Measurements from ENCODE around the gene DNAH8. TPM values are rescaled to one million over a fixed set of nuclear protein-coding genes. Genes with fewer than 3 reads are reported as not detected.
"Not testable (repeated sequence)": the region's sequence is repeated elsewhere in the genome, so short reads cannot be mapped to it uniquely, and the experiment has no call there.

The DNAH8 gene
- total RNA-seq, 1 donor from 2014 or later: 0.05 TPM

- no peak for DNase-seq (ENCODE audit: low read depth)
Observed at GRCh38 chr6:38697846-38698245, 17.3 kb upstream of the DNAH8 start.

GRCh38 chr6:38699702-38700101, 15.4 kb upstream of the DNAH8 start:
- not testable (repeated sequence) for DNase-seq (ENCODE audit: low read depth)

- no peak for DNase-seq (ENCODE audit: low read depth)
Observed at GRCh38 chr6:38701551-38701950, 13.6 kb upstream of the DNAH8 start.

- peak; percentile 99 for DNase-seq (ENCODE audit: low read depth)
Observed at GRCh38 chr6:38702558-38703397, 12.3 kb upstream of the DNAH8 start, which contains the start of gene GLO1. GLO1 (minus strand) TSS chr6:38703145; CDS start chr6:38703054, 91 bp downstream.

- no peak for DNase-seq (ENCODE audit: low read depth)
Observed at GRCh38 chr6:38703949-38704590, 11.0 kb upstream of the DNAH8 start.

GRCh38 chr6:38705924-38706323, 9.2 kb upstream of the DNAH8 start:
- peak; percentile 16 for DNase-seq (ENCODE audit: low read depth)

GRCh38 chr6:38708496-38708895, 6.6 kb upstream of the DNAH8 start:
- no peak for DNase-seq (ENCODE audit: low read depth)

- DNase-seq (ENCODE audit: low read depth): no peak
Observed at GRCh38 chr6:38713812-38714211, 1.3 kb upstream of the DNAH8 start.

GRCh38 chr6:38714239-38715015, 684 bp upstream of the DNAH8 start:
- no peak for DNase-seq (ENCODE audit: low read depth)

GRCh38 chr6:38716825-38717224, 1.7 kb downstream of the DNAH8 start:
- DNase-seq (ENCODE audit: low read depth): no peak

- no peak for DNase-seq (ENCODE audit: low read depth)
Observed at GRCh38 chr6:38719358-38719757, 4.2 kb downstream of the DNAH8 start.

GRCh38 chr6:38720295-38720694, 5.2 kb downstream of the DNAH8 start:
- DNase-seq (ENCODE audit: low read depth): no peak

- DNase-seq (ENCODE audit: low read depth): no peak
Observed at GRCh38 chr6:38722038-38722437, 6.9 kb downstream of the DNAH8 start.

GRCh38 chr6:38722727-38723334, 7.7 kb downstream of the DNAH8 start:
- no peak for DNase-seq (ENCODE audit: low read depth)

GRCh38 chr6:38723783-38724182, 8.7 kb downstream of the DNAH8 start:
- no peak for DNase-seq (ENCODE audit: low read depth)

GRCh38 chr6:38724343-38724742, 9.2 kb downstream of the DNAH8 start:
- DNase-seq (ENCODE audit: low read depth): no peak

- no peak for DNase-seq (ENCODE audit: low read depth)
Observed at GRCh38 chr6:38725414-38726183, 10.5 kb downstream of the DNAH8 start.

GRCh38 chr6:38728203-38728602, 13.1 kb downstream of the DNAH8 start:
- DNase-seq (ENCODE audit: low read depth): no peak

- DNase-seq (ENCODE audit: low read depth): peak; percentile 49
Observed at GRCh38 chr6:38730140-38730862, 15.2 kb downstream of the DNAH8 start.

GRCh38 chr6:38736951-38737350, 21.8 kb downstream of the DNAH8 start:
- no peak for DNase-seq (ENCODE audit: low read depth)
